ENCODE results near the gene TBC1D22B. TPM values are rescaled to one million over a fixed set of nuclear protein-coding genes. Genes with fewer than 3 reads are reported as not detected.

The TBC1D22B gene
- total and polyA plus RNA-seq, 9 of the 15 experiments (the other 6 are each of a cell fraction or from before 2014, with no cell fraction given): 4.8 to 24.2 (median 13.5) TPM

DNA sequence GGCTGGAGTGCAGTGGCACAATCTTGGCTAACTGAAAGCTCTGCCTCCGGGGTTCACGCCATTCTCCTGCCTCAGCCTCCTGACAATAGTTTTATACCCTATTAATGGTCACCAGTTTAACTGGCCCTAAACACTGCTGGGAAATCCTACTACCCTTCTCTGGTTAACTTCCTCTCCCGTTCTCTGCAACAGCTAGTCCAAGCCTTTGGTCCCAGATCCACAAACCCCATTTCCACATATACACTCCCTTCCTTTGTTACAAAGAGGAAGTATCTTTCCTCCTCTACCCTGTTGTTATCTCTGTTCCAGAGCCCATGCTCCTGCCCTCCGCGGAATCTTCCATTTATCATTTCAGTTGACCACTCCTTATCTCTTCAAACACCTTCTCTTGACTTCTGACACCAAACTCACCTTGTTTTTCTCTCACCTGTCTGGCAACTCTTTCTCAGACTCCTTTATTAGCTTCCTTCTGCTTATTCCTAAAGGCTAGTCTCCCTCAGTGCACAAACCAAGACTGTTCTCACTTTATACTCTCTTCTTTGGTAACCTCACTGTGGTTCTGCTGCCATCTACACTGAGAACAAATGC lies 25.0 kb upstream of the TBC1D22B start (continued):
- peak; percentile 88 for TF ChIP-seq ZNF766 (CRISPR knock-in tag; conservative IDR thresholded peaks at IDR 0.05)
- TF ChIP-seq ZNF197 (CRISPR knock-in tag; IDR thresholded peaks at IDR 0.05; ENCODE audit: low read depth): peak; percentile 62; the same call in 1 of the 2 replicates
- TF ChIP-seq, protein P1, sequence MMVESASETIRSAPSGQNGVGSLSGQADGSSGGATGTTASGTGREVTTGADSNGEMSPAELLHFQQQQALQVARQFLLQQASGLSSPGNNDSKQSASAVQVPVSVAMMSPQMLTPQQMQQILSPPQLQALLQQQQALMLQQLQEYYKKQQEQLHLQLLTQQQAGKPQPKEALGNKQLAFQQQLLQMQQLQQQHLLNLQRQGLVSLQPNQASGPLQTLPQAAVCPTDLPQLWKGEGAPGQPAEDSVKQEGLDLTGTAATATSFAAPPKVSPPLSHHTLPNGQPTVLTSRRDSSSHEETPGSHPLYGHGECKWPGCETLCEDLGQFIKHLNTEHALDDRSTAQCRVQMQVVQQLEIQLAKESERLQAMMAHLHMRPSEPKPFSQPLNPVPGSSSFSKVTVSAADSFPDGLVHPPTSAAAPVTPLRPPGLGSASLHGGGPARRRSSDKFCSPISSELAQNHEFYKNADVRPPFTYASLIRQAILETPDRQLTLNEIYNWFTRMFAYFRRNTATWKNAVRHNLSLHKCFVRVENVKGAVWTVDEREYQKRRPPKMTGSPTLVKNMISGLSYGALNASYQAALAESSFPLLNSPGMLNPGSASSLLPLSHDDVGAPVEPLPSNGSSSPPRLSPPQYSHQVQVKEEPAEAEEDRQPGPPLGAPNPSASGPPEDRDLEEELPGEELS (CRISPR knock-in tag; IDR thresholded peaks at IDR 0.05; ENCODE audit: borderline replicate concordance): no peak
- TF ChIP-seq, protein P2, sequence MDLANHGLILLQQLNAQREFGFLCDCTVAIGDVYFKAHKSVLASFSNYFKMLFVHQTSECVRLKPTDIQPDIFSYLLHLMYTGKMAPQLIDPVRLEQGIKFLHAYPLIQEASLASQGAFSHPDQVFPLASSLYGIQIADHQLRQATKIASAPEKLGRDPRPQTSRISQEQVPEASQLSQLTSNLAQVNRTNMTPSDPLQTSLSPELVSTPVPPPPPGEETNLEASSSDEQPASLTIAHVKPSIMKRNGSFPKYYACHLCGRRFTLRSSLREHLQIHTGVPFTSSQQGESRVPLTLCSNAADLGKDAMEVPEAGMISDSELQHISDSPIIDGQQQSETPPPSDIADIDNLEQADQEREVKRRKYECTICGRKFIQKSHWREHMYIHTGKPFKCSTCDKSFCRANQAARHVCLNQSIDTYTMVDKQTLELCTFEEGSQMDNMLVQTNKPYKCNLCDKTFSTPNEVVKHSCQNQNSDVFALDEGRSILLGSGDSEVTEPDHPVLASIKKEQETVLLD (IDR thresholded peaks at IDR 0.05): peak; percentile 91
- peak in 1 of 2 experiments; percentile 96; a peak in 3 of 4 replicates for TF ChIP-seq HDAC1 (IDR thresholded peaks at IDR 0.05)
- TF ChIP-seq ARID1B (IDR thresholded peaks at IDR 0.05): peak; percentile 99
- 0 out of 2 replicates have a peak, but pooled peaks have one; percentile 26 for TF ChIP-seq ERF (CRISPR knock-in tag; IDR thresholded peaks at IDR 0.05)
- peak; percentile 65; the same call in 1 of the 2 replicates for TF ChIP-seq ZNF584 (CRISPR knock-in tag; IDR thresholded peaks at IDR 0.05; ENCODE audit: low read depth)
- peak; percentile 91 for TF ChIP-seq PML (IDR thresholded peaks at IDR 0.05; ENCODE audit: low read length)
- TF ChIP-seq SMAD4 (CRISPR knock-in tag; conservative IDR thresholded peaks at IDR 0.05): peak; percentile 88
- TF ChIP-seq ZNF507 (tag; conservative IDR thresholded peaks at IDR 0.05): no peak
- no peak for TF ChIP-seq ZNF830 (CRISPR knock-in tag; IDR thresholded peaks at IDR 0.05)
- TF ChIP-seq MEF2D (tag; conservative IDR thresholded peaks at IDR 0.05; ENCODE audit: low read depth): peak; percentile 71; the same call in 1 of the 2 replicates
- TF ChIP-seq NR2C1 (IDR thresholded peaks at IDR 0.05): no peak; the same call in 1 of the 2 replicates
- peak; percentile 67; the same call in 1 of the 2 replicates for TF ChIP-seq NR2C1 (tag; IDR thresholded peaks at IDR 0.05)
- peak; percentile 64 for TF ChIP-seq ETV1 (tag; conservative IDR thresholded peaks at IDR 0.05; ENCODE audit: low read depth)
- peak; percentile 3; the same call in 1 of the 2 replicates for TF ChIP-seq ZNF316 (IDR thresholded peaks at IDR 0.05)
- TF ChIP-seq ARID2 (IDR thresholded peaks at IDR 0.05): 0 out of 2 replicates have a peak, but pooled peaks have one; percentile 32
